ENCODE measurements around the gene ACOT8. TPM values are rescaled to one million over a fixed set of nuclear protein-coding genes. Genes with fewer than 3 reads are reported as not detected.

Gene ACOT8
- total and polyA plus RNA-seq, 10 of the 15 experiments (the other 5 are each of a cell fraction or from before 2014, with no cell fraction given): 5.1 to 47.9 (median 31.8) TPM

GRCh38 chr20:45848421-45848820, 8.8 kb downstream of the ACOT8 start:
- WGBS (ENCODE audit: insufficient coverage, insufficient replicate concordance, low lambda C conversion rate, missing lambda C conversion rate): 98% methylated on average over 8 of the region's 8 CpGs
- Histone ChIP-seq H4K20me1 (ENCODE audit: control insufficient read depth, insufficient read depth) (no peaks in the 10 kb centered on the region), H3K9me3 (replicated peaks; ENCODE audit: control insufficient read depth, insufficient read depth, low read length) (no peaks in the 10 kb centered on the region), H3K36me3 (ENCODE audit: control insufficient read depth in 2 of 2, insufficient read depth in 2 of 2, low read length in 1 of 2) (peaks cover 2% of the 10 kb centered on the region in 2 experiments; a peak in 3 of 4 replicates), H3K79me2 (ENCODE audit: control insufficient read depth, insufficient read depth, low read length) (no peaks in the 10 kb centered on the region), H2AFZ (ENCODE audit: control insufficient read depth, low read depth, low read length) (no peak overlapping the region), H3K4me1 (ENCODE audit: control insufficient read depth, insufficient read depth, low read length) (no peaks in the 10 kb centered on the region), H3K27ac (ENCODE audit: control insufficient read depth, insufficient read depth) (no peak overlapping the region), H3K4me2 (ENCODE audit: control insufficient read depth, insufficient read depth) (no peak overlapping the region), H3K4me3 (no peak overlapping the region), H3K27me3 (replicated peaks in 1 of 2; ENCODE audit: control insufficient read depth in 2 of 2, insufficient read depth in 2 of 2, low read length in 1 of 2) (no peaks in the 10 kb centered on the region), H3K9ac (ENCODE audit: control insufficient read depth, insufficient read depth, low read length) (no peak overlapping the region)
- TF ChIP-seq EZH2 (IDR thresholded peaks at IDR 0.05; ENCODE audit: borderline replicate concordance, control insufficient read depth, low read depth, low read length): no peak
- TF ChIP-seq NR2C1 (IDR thresholded peaks at IDR 0.05): no peak
- no peak for TF ChIP-seq KLF5 (IDR thresholded peaks at IDR 0.05; ENCODE audit: partially characterized antibody)
- TF ChIP-seq NR2F1 (conservative IDR thresholded peaks at IDR 0.05): no peak
- no peak for TF ChIP-seq POLR2A (IDR thresholded peaks at IDR 0.05; ENCODE audit: low read depth, low read length)
- TF ChIP-seq RCOR1 (conservative IDR thresholded peaks at IDR 0.05; ENCODE audit: low read depth, low read length): no peak
- ChIA-PET SMC1A (ENCODE audit: uncharacterized antibody, unreplicated experiment) (no interaction called here), POLR2A (no interaction called here), CTCF (no interaction called here), RAD21 (ENCODE audit: unreplicated experiment) (no interaction called here)
- no peak for ATAC-seq
- intact Hi-C loops (cut with micrococcal nuclease; ENCODE audit: unreplicated experiment): no loop called here
- DNase-seq (ENCODE audit: low read depth, low spot score): no peak
- in situ Hi-C loops (cut with MboI): no loop called here
- no TSS peak for BruUV-seq (replicated peaks)
- no peak for FAIRE-seq

- Histone ChIP-seq H3K79me2 (ENCODE audit: control insufficient read depth, insufficient read depth, low read length) (no peaks in the 10 kb centered on the region), H2AFZ (ENCODE audit: control insufficient read depth, low read depth, low read length) (no peak overlapping the region), H3K9ac (ENCODE audit: control insufficient read depth, insufficient read depth, low read length) (no peak overlapping the region), H3K36me3 (ENCODE audit: control insufficient read depth in 2 of 2, insufficient read depth in 2 of 2, low read length in 1 of 2) (peaks cover 5 to 12% of the 10 kb centered on the region in 2 experiments), H3K4me2 (ENCODE audit: control insufficient read depth, insufficient read depth) (no peak overlapping the region), H4K20me1 (ENCODE audit: control insufficient read depth, insufficient read depth) (no peaks in the 10 kb centered on the region), H3K4me1 (ENCODE audit: control insufficient read depth, insufficient read depth, low read length) (peaks cover 14% of the 10 kb centered on the region), H3K9me3 (replicated peaks; ENCODE audit: control insufficient read depth, insufficient read depth, low read length) (no peaks in the 10 kb centered on the region), H3K27me3 (replicated peaks in 1 of 2; ENCODE audit: control insufficient read depth in 2 of 2, insufficient read depth in 2 of 2, low read length in 1 of 2) (no peaks in the 10 kb centered on the region), H3K27ac (ENCODE audit: control insufficient read depth, insufficient read depth) (no peak overlapping the region), H3K4me3 (no peak overlapping the region)
- intact Hi-C loops (cut with micrococcal nuclease; ENCODE audit: unreplicated experiment): no loop called here
- FAIRE-seq: no peak
- DNase-seq (ENCODE audit: low read depth, low spot score): no peak
- SMC1A ChIA-PET (ENCODE audit: uncharacterized antibody, unreplicated experiment): interaction anchor here (1.1 kb wide), 1 partner anchor 46 kb away, joined by 4 read pairs; no protein-coding TSS in a partner anchor
- in situ Hi-C loops (cut with MboI): no loop called here
- RAD21 ChIA-PET (ENCODE audit: unreplicated experiment): no interaction called here
- BruUV-seq (replicated peaks): no TSS peak
- CTCF ChIA-PET: no interaction called here
- no peak for ATAC-seq
- POLR2A ChIA-PET: no interaction called here
- TF ChIP-seq MYC (IDR thresholded peaks at IDR 0.05; ENCODE audit: insufficient read depth, insufficient read length, insufficient replicate concordance, low read length, severe bottlenecking): no peak
- TF ChIP-seq JUND (IDR thresholded peaks at IDR 0.05; ENCODE audit: low read depth, low read length): no peak
- TF ChIP-seq ZBTB33 (IDR thresholded peaks at IDR 0.05): no peak
- TF ChIP-seq YY1 (IDR thresholded peaks at IDR 0.05; ENCODE audit: low read depth, low read length): no peak
- TF ChIP-seq BCL11A (IDR thresholded peaks at IDR 0.05; ENCODE audit: low read depth, low read length): no peak
- no peak for TF ChIP-seq NR2F1 (conservative IDR thresholded peaks at IDR 0.05)
- no peak for TF ChIP-seq RELB (IDR thresholded peaks at IDR 0.05; ENCODE audit: low read depth)
- TF ChIP-seq HDAC6 (IDR thresholded peaks at IDR 0.05; ENCODE audit: unreplicated experiment): no peak
Observed at GRCh38 chr20:45845452-45845851, 11.7 kb downstream of the ACOT8 start.

Measured in GM12878 (cell line).